Measurements from ENCODE around the gene PPAT. TPM values are rescaled to one million over a fixed set of nuclear protein-coding genes. Genes with fewer than 3 reads are reported as not detected.

Gene PPAT
- total RNA-seq, 1 experiment from 2014 or later: 38.3 TPM

DNA sequence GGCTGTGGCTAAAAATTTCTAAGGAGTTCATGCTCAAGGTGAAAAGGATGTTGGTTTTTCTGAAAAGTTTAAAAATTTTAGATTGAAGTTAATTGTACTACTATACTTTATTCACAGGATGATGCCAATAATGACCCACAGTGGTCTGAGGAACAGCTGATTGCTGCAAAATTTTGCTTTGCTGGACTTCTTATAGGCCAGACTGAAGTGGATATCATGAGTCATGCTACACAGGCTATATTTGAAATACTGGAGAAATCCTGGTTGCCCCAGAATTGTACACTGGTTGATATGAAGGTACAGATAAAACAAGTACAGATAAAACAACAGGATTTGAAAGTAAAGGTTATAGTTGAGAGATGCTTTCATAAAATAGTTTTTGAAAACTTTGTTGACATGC is 12.9 kb upstream of the PPAT start:
- H3K36me3 ChIP-seq (ENCODE audit: control insufficient read depth, insufficient read depth, low read length): peaks cover 40% of the 10 kb centered on the region
- H3K4me3 ChIP-seq (ENCODE audit: low read depth in 2 of 2, low read length in 2 of 2): no peak overlapping the region
- intact Hi-C loops (cut with micrococcal nuclease; ENCODE audit: unreplicated experiment) (no loop called here), in situ Hi-C loops (cut with HindIII; ENCODE audit: low pct_unique_long_range_greater_than_20kb, low sequenced_read_pairs) (no loop called here)
- no TSS peak for BruUV-seq (replicated peaks)
- H3K9me3 ChIP-seq (ENCODE audit: control insufficient read depth, insufficient read depth, low read depth, low read length): no peaks in the 10 kb centered on the region
- no peaks in the 10 kb centered on the region for H3K4me1 ChIP-seq (ENCODE audit: control insufficient read depth, insufficient read depth, low read length)
- ChIA-PET POLR2A (no interaction called here), CTCF (no interaction called here)
- no peak overlapping the region for H3K27ac ChIP-seq (ENCODE audit: low read length)
- DNase-seq (ENCODE audit: low read depth, low spot score) (no peak), ATAC-seq (no peak)
- TF ChIP-seq, protein P1, sequence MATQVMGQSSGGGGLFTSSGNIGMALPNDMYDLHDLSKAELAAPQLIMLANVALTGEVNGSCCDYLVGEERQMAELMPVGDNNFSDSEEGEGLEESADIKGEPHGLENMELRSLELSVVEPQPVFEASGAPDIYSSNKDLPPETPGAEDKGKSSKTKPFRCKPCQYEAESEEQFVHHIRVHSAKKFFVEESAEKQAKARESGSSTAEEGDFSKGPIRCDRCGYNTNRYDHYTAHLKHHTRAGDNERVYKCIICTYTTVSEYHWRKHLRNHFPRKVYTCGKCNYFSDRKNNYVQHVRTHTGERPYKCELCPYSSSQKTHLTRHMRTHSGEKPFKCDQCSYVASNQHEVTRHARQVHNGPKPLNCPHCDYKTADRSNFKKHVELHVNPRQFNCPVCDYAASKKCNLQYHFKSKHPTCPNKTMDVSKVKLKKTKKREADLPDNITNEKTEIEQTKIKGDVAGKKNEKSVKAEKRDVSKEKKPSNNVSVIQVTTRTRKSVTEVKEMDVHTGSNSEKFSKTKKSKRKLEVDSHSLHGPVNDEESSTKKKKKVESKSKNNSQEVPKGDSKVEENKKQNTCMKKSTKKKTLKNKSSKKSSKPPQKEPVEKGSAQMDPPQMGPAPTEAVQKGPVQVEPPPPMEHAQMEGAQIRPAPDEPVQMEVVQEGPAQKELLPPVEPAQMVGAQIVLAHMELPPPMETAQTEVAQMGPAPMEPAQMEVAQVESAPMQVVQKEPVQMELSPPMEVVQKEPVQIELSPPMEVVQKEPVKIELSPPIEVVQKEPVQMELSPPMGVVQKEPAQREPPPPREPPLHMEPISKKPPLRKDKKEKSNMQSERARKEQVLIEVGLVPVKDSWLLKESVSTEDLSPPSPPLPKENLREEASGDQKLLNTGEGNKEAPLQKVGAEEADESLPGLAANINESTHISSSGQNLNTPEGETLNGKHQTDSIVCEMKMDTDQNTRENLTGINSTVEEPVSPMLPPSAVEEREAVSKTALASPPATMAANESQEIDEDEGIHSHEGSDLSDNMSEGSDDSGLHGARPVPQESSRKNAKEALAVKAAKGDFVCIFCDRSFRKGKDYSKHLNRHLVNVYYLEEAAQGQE (IDR thresholded peaks at IDR 0.05; ENCODE audit: insufficient read depth in 1 of 2, low read depth in 2 of 2, low read length in 1 of 2): no peak
- TF ChIP-seq POLR2AphosphoS5 (IDR thresholded peaks at IDR 0.05; ENCODE audit: low read depth, low read length): no peak
- TF ChIP-seq, protein P2, sequence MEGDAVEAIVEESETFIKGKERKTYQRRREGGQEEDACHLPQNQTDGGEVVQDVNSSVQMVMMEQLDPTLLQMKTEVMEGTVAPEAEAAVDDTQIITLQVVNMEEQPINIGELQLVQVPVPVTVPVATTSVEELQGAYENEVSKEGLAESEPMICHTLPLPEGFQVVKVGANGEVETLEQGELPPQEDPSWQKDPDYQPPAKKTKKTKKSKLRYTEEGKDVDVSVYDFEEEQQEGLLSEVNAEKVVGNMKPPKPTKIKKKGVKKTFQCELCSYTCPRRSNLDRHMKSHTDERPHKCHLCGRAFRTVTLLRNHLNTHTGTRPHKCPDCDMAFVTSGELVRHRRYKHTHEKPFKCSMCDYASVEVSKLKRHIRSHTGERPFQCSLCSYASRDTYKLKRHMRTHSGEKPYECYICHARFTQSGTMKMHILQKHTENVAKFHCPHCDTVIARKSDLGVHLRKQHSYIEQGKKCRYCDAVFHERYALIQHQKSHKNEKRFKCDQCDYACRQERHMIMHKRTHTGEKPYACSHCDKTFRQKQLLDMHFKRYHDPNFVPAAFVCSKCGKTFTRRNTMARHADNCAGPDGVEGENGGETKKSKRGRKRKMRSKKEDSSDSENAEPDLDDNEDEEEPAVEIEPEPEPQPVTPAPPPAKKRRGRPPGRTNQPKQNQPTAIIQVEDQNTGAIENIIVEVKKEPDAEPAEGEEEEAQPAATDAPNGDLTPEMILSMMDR (IDR thresholded peaks at IDR 0.05): no peak
- no peak for TF ChIP-seq SIN3A (IDR thresholded peaks at IDR 0.05; ENCODE audit: borderline replicate concordance, insufficient read depth, low read depth, low read length)
- TF ChIP-seq TCF7L2 (IDR thresholded peaks at IDR 0.05; ENCODE audit: low read depth, low read length): no peak
- H3K27me3 ChIP-seq (ENCODE audit: control insufficient read depth, insufficient read depth, low read length): no peaks in the 10 kb centered on the region

DNA sequence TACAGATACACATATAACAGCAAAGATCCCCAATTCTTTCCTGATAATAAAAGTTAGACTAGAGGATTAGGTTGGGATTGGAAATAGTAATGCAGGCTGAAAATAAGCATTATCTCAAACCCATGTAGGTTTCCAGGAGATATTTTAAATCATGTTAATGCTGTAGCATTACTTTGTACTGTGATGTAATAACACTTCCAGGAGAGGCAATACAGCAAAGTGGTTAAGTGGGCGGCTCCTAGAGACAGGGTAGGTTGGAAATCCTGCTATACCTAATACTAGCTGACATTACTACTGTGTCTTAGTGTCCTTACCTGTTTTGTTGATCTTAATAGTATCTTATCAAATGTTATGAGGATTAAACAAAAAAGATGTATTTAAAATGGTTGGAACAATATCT is 10.3 kb upstream of the PPAT start:
- DNase-seq (ENCODE audit: low read depth, low spot score) (no peak), ATAC-seq (no peak)
- intact Hi-C loops (cut with micrococcal nuclease; ENCODE audit: unreplicated experiment): no loop called here
- BruUV-seq (replicated peaks): no TSS peak
- no peak overlapping the region for H3K27ac ChIP-seq (ENCODE audit: low read length)
- ChIA-PET POLR2A (no interaction called here), CTCF (no interaction called here)
- H3K4me1 ChIP-seq (ENCODE audit: control insufficient read depth, insufficient read depth, low read length): no peaks in the 10 kb centered on the region
- peaks cover 54% of the 10 kb centered on the region for H3K36me3 ChIP-seq (ENCODE audit: control insufficient read depth, insufficient read depth, low read length)
- TF ChIP-seq, protein P2 (IDR thresholded peaks at IDR 0.05): no peak
- TF ChIP-seq, protein P1 (IDR thresholded peaks at IDR 0.05; ENCODE audit: insufficient read depth in 1 of 2, low read depth in 2 of 2, low read length in 1 of 2): no peak
- no peak for TF ChIP-seq TCF7L2 (IDR thresholded peaks at IDR 0.05; ENCODE audit: low read depth, low read length)
- TF ChIP-seq SIN3A (IDR thresholded peaks at IDR 0.05; ENCODE audit: borderline replicate concordance, insufficient read depth, low read depth, low read length): no peak
- TF ChIP-seq POLR2AphosphoS5 (IDR thresholded peaks at IDR 0.05; ENCODE audit: low read depth, low read length): no peak
- in situ Hi-C loops (cut with HindIII; ENCODE audit: low pct_unique_long_range_greater_than_20kb, low sequenced_read_pairs): no loop called here
- no peak overlapping the region for H3K4me3 ChIP-seq (ENCODE audit: low read depth in 2 of 2, low read length in 2 of 2)
- no peaks in the 10 kb centered on the region for H3K27me3 ChIP-seq (ENCODE audit: control insufficient read depth, insufficient read depth, low read length)
- H3K9me3 ChIP-seq (ENCODE audit: control insufficient read depth, insufficient read depth, low read depth, low read length): no peaks in the 10 kb centered on the region
